ENCODE measurements around the gene CDC5L.

DNA sequence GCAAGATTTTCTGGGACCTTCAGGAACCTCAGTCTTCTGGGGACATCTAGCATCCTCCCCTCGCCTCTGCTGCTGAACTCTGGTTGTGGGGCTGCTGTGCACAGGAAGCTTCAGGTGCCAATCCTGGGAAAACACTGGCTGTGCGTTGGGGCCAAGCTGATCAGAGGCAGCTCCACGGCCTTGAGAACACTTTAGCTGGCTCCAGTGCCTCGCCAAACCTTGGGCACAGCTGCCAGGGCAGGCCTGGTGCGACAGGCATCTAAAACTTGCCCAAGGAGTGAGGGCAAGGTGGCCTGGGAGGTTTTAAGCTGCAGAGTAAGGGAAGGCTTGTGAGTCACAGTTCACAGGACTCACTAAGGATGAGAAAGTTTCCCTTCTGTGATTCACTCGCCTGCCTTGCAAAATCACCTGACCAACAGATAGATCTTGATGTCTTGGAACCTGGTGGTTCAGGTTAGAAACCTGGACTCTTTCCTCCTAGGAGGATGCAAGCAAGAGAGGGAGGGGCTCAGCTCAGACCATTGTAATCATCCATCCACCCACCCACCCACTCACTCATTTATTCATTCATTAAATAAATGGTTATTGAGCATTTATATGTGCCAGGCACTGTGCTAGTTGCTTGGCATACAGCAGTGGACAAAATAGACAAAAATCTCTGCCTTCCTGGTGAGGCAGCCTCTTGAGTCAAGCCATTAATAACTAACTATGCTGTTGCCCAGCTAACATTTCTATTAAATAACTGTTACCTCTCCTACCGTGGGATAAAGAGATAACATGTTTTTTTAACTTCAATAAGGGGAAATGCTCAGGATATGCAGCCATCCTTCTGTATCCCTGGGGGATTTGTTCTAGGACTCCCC lies 47.5 kb upstream of the CDC5L start:
- TF ChIP-seq, protein P1, sequence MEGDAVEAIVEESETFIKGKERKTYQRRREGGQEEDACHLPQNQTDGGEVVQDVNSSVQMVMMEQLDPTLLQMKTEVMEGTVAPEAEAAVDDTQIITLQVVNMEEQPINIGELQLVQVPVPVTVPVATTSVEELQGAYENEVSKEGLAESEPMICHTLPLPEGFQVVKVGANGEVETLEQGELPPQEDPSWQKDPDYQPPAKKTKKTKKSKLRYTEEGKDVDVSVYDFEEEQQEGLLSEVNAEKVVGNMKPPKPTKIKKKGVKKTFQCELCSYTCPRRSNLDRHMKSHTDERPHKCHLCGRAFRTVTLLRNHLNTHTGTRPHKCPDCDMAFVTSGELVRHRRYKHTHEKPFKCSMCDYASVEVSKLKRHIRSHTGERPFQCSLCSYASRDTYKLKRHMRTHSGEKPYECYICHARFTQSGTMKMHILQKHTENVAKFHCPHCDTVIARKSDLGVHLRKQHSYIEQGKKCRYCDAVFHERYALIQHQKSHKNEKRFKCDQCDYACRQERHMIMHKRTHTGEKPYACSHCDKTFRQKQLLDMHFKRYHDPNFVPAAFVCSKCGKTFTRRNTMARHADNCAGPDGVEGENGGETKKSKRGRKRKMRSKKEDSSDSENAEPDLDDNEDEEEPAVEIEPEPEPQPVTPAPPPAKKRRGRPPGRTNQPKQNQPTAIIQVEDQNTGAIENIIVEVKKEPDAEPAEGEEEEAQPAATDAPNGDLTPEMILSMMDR (IDR thresholded peaks at IDR 0.05; ENCODE audit: borderline replicate concordance, extremely low read depth, low read length, poor library complexity, severe bottlenecking): no peak
- TF ChIP-seq EZH2 (IDR thresholded peaks at IDR 0.05; ENCODE audit: borderline replicate concordance, low read depth, low read length, severe bottlenecking): no peak

Measured in DND-41 (cell line).